ENCODE measurements around the gene SLC38A6. TPM values are rescaled to one million over a fixed set of nuclear protein-coding genes. Genes with fewer than 3 reads are reported as not detected.

Gene SLC38A6
- total and polyA plus RNA-seq, 4 experiments from 2014 or later, result 8.5 to 21.3 (median 14.3) TPM

GRCh38 chr14:61048640-61049039 is 67.6 kb downstream of the SLC38A6 start:
- no peak for DNase-seq
- Histone ChIP-seq H3K9me3 (ENCODE audit: control insufficient read depth in 1 of 2, low read length in 2 of 2) (no peaks in the 10 kb centered on the region), H3K4me1 (ENCODE audit: insufficient read depth, low read length) (no peaks in the 10 kb centered on the region), H3K27ac (ENCODE audit: low read depth, low read length) (no peak overlapping the region), H3K4me3 (ENCODE audit: low read length in 2 of 2) (no peak overlapping the region), H3K27me3 (ENCODE audit: insufficient read depth, low read length) (no peaks in the 10 kb centered on the region), H3K36me3 (ENCODE audit: insufficient read depth, low read length) (no peaks in the 10 kb centered on the region)
- H3K4me3 Mint-ChIP-seq, result no peak overlapping the region
- no peaks in the 10 kb centered on the region for H3K4me1 Mint-ChIP-seq
- no peaks in the 10 kb centered on the region for H3K27me3 Mint-ChIP-seq
- peaks cover 16 to 27% of the 10 kb centered on the region in 2 donors for H3K36me3 Mint-ChIP-seq
- H3K9me3 Mint-ChIP-seq, result peaks cover 0 to 8% (median 5%) of the 10 kb centered on the region in 8 donors
- intact Hi-C loops (cut with micrococcal nuclease), result no loop called here
- ChIA-PET POLR2A (ENCODE audit: partially characterized antibody) (no interaction called here), CTCF (ENCODE audit: partially characterized antibody) (no interaction called here)
- H3K27ac Mint-ChIP-seq, result no peak overlapping the region

GRCh38 chr14:61050417-61050816 is 69.4 kb downstream of the SLC38A6 start:
- Histone ChIP-seq H3K4me3 (ENCODE audit: low read length in 2 of 2) (no peak overlapping the region), H3K36me3 (ENCODE audit: insufficient read depth, low read length) (no peaks in the 10 kb centered on the region), H3K4me1 (ENCODE audit: insufficient read depth, low read length) (no peaks in the 10 kb centered on the region), H3K27me3 (ENCODE audit: insufficient read depth, low read length) (no peaks in the 10 kb centered on the region), H3K9me3 (ENCODE audit: control insufficient read depth in 1 of 2, low read length in 2 of 2) (no peaks in the 10 kb centered on the region), H3K27ac (ENCODE audit: low read depth, low read length) (no peak overlapping the region)
- Mint-ChIP-seq H3K27me3 (no peaks in the 10 kb centered on the region), H3K27ac (no peak overlapping the region), H3K9me3 (peaks cover 0 to 14% (median 9%) of the 10 kb centered on the region in 8 donors), H3K36me3 (peaks cover 28 to 35% of the 10 kb centered on the region in 2 donors), H3K4me3 (no peak overlapping the region), H3K4me1 (no peaks in the 10 kb centered on the region)
- DNase-seq, result no peak
- ChIA-PET CTCF (ENCODE audit: partially characterized antibody) (no interaction called here), POLR2A (ENCODE audit: partially characterized antibody) (no interaction called here)
- intact Hi-C loops (cut with micrococcal nuclease), result no loop called here

GRCh38 chr14:61051051-61051450 is 70.0 kb downstream of the SLC38A6 start:
- Histone ChIP-seq H3K9me3 (ENCODE audit: control insufficient read depth in 1 of 2, low read length in 2 of 2) (no peaks in the 10 kb centered on the region), H3K27me3 (ENCODE audit: insufficient read depth, low read length) (no peaks in the 10 kb centered on the region), H3K4me1 (ENCODE audit: insufficient read depth, low read length) (no peaks in the 10 kb centered on the region), H3K27ac (ENCODE audit: low read depth, low read length) (no peak overlapping the region), H3K36me3 (ENCODE audit: insufficient read depth, low read length) (no peaks in the 10 kb centered on the region), H3K4me3 (ENCODE audit: low read length in 2 of 2) (no peak overlapping the region)
- Mint-ChIP-seq H3K4me1 (no peaks in the 10 kb centered on the region), H3K27me3 (no peaks in the 10 kb centered on the region), H3K27ac (no peak overlapping the region), H3K36me3 (peaks cover 28 to 35% of the 10 kb centered on the region in 2 donors), H3K9me3 (peaks cover 0 to 14% (median 9%) of the 10 kb centered on the region in 8 donors), H3K4me3 (no peak overlapping the region)
- POLR2A ChIA-PET (ENCODE audit: partially characterized antibody), result no interaction called here
- CTCF ChIA-PET (ENCODE audit: partially characterized antibody), result no interaction called here
- no peak for DNase-seq
- intact Hi-C loops (cut with micrococcal nuclease), result no loop called here

GRCh38 chr14:61051621-61052020 is 70.6 kb downstream of the SLC38A6 start:
- Histone ChIP-seq H3K27me3 (ENCODE audit: insufficient read depth, low read length) (no peaks in the 10 kb centered on the region), H3K4me3 (ENCODE audit: low read length in 2 of 2) (no peak overlapping the region), H3K4me1 (ENCODE audit: insufficient read depth, low read length) (no peaks in the 10 kb centered on the region), H3K27ac (ENCODE audit: low read depth, low read length) (no peak overlapping the region), H3K9me3 (ENCODE audit: control insufficient read depth in 1 of 2, low read length in 2 of 2) (no peaks in the 10 kb centered on the region), H3K36me3 (ENCODE audit: insufficient read depth, low read length) (no peaks in the 10 kb centered on the region)
- Mint-ChIP-seq H3K27me3 (no peaks in the 10 kb centered on the region), H3K9me3 (peaks cover 0 to 14% (median 9%) of the 10 kb centered on the region in 8 donors), H3K4me1 (no peaks in the 10 kb centered on the region), H3K4me3 (no peak overlapping the region), H3K27ac (no peak overlapping the region), H3K36me3 (peaks cover 28 to 35% of the 10 kb centered on the region in 2 donors)
- intact Hi-C loops (cut with micrococcal nuclease), result no loop called here
- ChIA-PET CTCF (ENCODE audit: partially characterized antibody) (no interaction called here), POLR2A (ENCODE audit: partially characterized antibody) (no interaction called here)
- DNase-seq, result no peak

GRCh38 chr14:61063461-61063860 is 82.4 kb downstream of the SLC38A6 start:
- Histone ChIP-seq H3K27ac (ENCODE audit: low read depth, low read length) (no peak overlapping the region), H3K27me3 (ENCODE audit: insufficient read depth, low read length) (no peaks in the 10 kb centered on the region), H3K9me3 (ENCODE audit: control insufficient read depth in 1 of 2, low read length in 2 of 2) (no peaks in the 10 kb centered on the region), H3K36me3 (ENCODE audit: insufficient read depth, low read length) (no peaks in the 10 kb centered on the region), H3K4me3 (ENCODE audit: low read length in 2 of 2) (no peak overlapping the region), H3K4me1 (ENCODE audit: insufficient read depth, low read length) (no peaks in the 10 kb centered on the region)
- Mint-ChIP-seq H3K4me1 (no peaks in the 10 kb centered on the region), H3K36me3 (peaks cover 12 to 36% of the 10 kb centered on the region in 2 donors), H3K4me3 (no peak overlapping the region), H3K9me3 (peaks cover 0 to 3% (median 0%) of the 10 kb centered on the region in 8 donors), H3K27ac (no peak overlapping the region), H3K27me3 (no peaks in the 10 kb centered on the region)
- no peak for DNase-seq
- CTCF ChIA-PET (ENCODE audit: partially characterized antibody), result no interaction called here
- POLR2A ChIA-PET (ENCODE audit: partially characterized antibody), result no interaction called here
- intact Hi-C loops (cut with micrococcal nuclease), result no loop called here

- H3K9me3 Mint-ChIP-seq, result peaks cover 0 to 3% (median 0%) of the 10 kb centered on the region in 8 donors
- CTCF ChIA-PET (ENCODE audit: partially characterized antibody), result no interaction called here
Measured at GRCh38 chr14:61064210-61064609, 83.2 kb downstream of the SLC38A6 start.

GRCh38 chr14:61064856-61065255 is 83.8 kb downstream of the SLC38A6 start:
- no peak for DNase-seq
- Mint-ChIP-seq H3K27ac (no peak overlapping the region), H3K4me1 (no peaks in the 10 kb centered on the region), H3K9me3 (peaks cover 0 to 6% (median 0%) of the 10 kb centered on the region in 8 donors), H3K4me3 (no peak overlapping the region), H3K27me3 (no peaks in the 10 kb centered on the region), H3K36me3 (peaks cover 12 to 48% of the 10 kb centered on the region in 2 donors)
- Histone ChIP-seq H3K27ac (ENCODE audit: low read depth, low read length) (no peak overlapping the region), H3K4me1 (ENCODE audit: insufficient read depth, low read length) (no peaks in the 10 kb centered on the region), H3K9me3 (ENCODE audit: control insufficient read depth in 1 of 2, low read length in 2 of 2) (no peaks in the 10 kb centered on the region), H3K27me3 (ENCODE audit: insufficient read depth, low read length) (no peaks in the 10 kb centered on the region), H3K36me3 (ENCODE audit: insufficient read depth, low read length) (no peaks in the 10 kb centered on the region), H3K4me3 (ENCODE audit: low read length in 2 of 2) (no peak overlapping the region)
- POLR2A ChIA-PET (ENCODE audit: partially characterized antibody), result no interaction called here
- intact Hi-C loops (cut with micrococcal nuclease), result no loop called here
- CTCF ChIA-PET (ENCODE audit: partially characterized antibody), result no interaction called here

More at GRCh38 chr14:61064210-61064609, 83.2 kb downstream of the SLC38A6 start:
- H3K27me3 ChIP-seq (ENCODE audit: insufficient read depth, low read length), result no peaks in the 10 kb centered on the region
- Mint-ChIP-seq H3K36me3 (peaks cover 12 to 42% of the 10 kb centered on the region in 2 donors), H3K4me1 (no peaks in the 10 kb centered on the region), H3K4me3 (no peak overlapping the region), H3K27me3 (no peaks in the 10 kb centered on the region), H3K27ac (no peak overlapping the region)
- H3K9me3 ChIP-seq (ENCODE audit: control insufficient read depth in 1 of 2, low read length in 2 of 2), result no peaks in the 10 kb centered on the region
- POLR2A ChIA-PET (ENCODE audit: partially characterized antibody), result no interaction called here
- no peaks in the 10 kb centered on the region for H3K4me1 ChIP-seq (ENCODE audit: insufficient read depth, low read length)
- H3K27ac ChIP-seq (ENCODE audit: low read depth, low read length), result no peak overlapping the region
- no peak for DNase-seq
- intact Hi-C loops (cut with micrococcal nuclease), result no loop called here
- no peak overlapping the region for H3K4me3 ChIP-seq (ENCODE audit: low read length in 2 of 2)
- H3K36me3 ChIP-seq (ENCODE audit: insufficient read depth, low read length), result no peaks in the 10 kb centered on the region

- Mint-ChIP-seq H3K4me1 (no peaks in the 10 kb centered on the region), H3K36me3 (peaks cover 12 to 54% of the 10 kb centered on the region in 2 donors), H3K4me3 (no peak overlapping the region), H3K9me3 (peaks cover 0 to 6% (median 0%) of the 10 kb centered on the region in 8 donors), H3K27ac (no peak overlapping the region), H3K27me3 (no peaks in the 10 kb centered on the region)
- H3K27me3 ChIP-seq (ENCODE audit: insufficient read depth, low read length), result no peaks in the 10 kb centered on the region
- CTCF ChIA-PET (ENCODE audit: partially characterized antibody), result no interaction called here
- no peak overlapping the region for H3K27ac ChIP-seq (ENCODE audit: low read depth, low read length)
- intact Hi-C loops (cut with micrococcal nuclease), result no loop called here
- no peak for DNase-seq
- H3K4me3 ChIP-seq (ENCODE audit: low read length in 2 of 2), result no peak overlapping the region
- no peaks in the 10 kb centered on the region for H3K9me3 ChIP-seq (ENCODE audit: control insufficient read depth in 1 of 2, low read length in 2 of 2)
- H3K4me1 ChIP-seq (ENCODE audit: insufficient read depth, low read length), result no peaks in the 10 kb centered on the region
- POLR2A ChIA-PET (ENCODE audit: partially characterized antibody), result no interaction called here
- H3K36me3 ChIP-seq (ENCODE audit: insufficient read depth, low read length), result no peaks in the 10 kb centered on the region
Measured at GRCh38 chr14:61065656-61066055, 84.6 kb downstream of the SLC38A6 start.

Data from CD4-positive, alpha-beta memory T cell (primary cell).